Stomach (tissue), 9 donors: ENCODE data around the gene IFT52. TPM values are rescaled to one million over a fixed set of nuclear protein-coding genes. Genes with fewer than 3 reads are reported as not detected.

Source experiments
- DNase-seq, 2 donors: peaks; one replicate each; pipeline versions ENCODE4 v3.0.0 to v3.0.0-alpha.2; 2013 to 2019
- H3K27ac ChIP-seq, 5 donors: fragments of 200-600 bp in 4 of 5; sonication (generic) in 4 of 5; one replicate each; pipeline ENCODE4 v1.5.1; 2013 to 2019; ENCODE audit warnings: mild to moderate bottlenecking in 1 of 5, moderate library complexity in 1 of 5
- H3K27me3 ChIP-seq, 3 donors: fragments of 200-600 bp; sonication (generic); one replicate each; pipeline ENCODE4 v1.5.1; 2017 to 2019; ENCODE audit warnings: mixed run types in 1 of 3
- H3K36me3 ChIP-seq, 4 donors: fragments of 200-600 bp; sonication (generic); 1 replicate in 3 of 4; 2 replicates in 1 of 4; pipeline ENCODE4 v1.5.1; 2016 to 2019
- H3K4me1 ChIP-seq, 4 donors: fragments of 200-600 bp; sonication (generic); one replicate each; pipeline ENCODE4 v1.5.1; 2016 to 2019
- H3K4me3 ChIP-seq, 4 donors: fragments of 200-600 bp; sonication (generic) in 3 of 4; one replicate each; pipeline ENCODE4 v1.5.1; 2016 to 2019; ENCODE audit warnings: mild to moderate bottlenecking in 1 of 4
- H3K9me3 ChIP-seq, 4 donors: fragments of 200-600 bp; sonication (generic); one replicate each; pipeline ENCODE4 v1.5.1; 2016 to 2019
- EP300 ChIP-seq: sonication (generic); formaldehyde crosslinking; IDR thresholded peaks from one replicate; pipeline ENCODE4 v1.6.1; 2017; ENCODE audit warnings: antibody characterized with exemption
- POLR2A ChIP-seq, 4 donors: fragments of 450-650 bp; IDR thresholded peaks; one replicate each; pipeline ENCODE4 v1.6.1; 2016; ENCODE audit warnings: antibody characterized with exemption in 4 of 4, control low read depth in 2 of 4, mild to moderate bottlenecking in 1 of 4, moderate library complexity in 1 of 4
- POLR2AphosphoS5 ChIP-seq, 3 donors: sonication (generic); formaldehyde crosslinking; IDR thresholded peaks; one replicate each; pipeline ENCODE4 v1.6.1; 2016; ENCODE audit warnings: antibody characterized with exemption in 3 of 3
- WGBS, 5 donors: extraction: QIAGEN DNeasy Blood & Tissue Kit in 3 of 5; methylation state at CpG; one replicate each; pipeline versions ENCODE4 v1.1.5 to v1.1.7; 2013 to 2018; 5-methylcytosine and 5-hydroxymethylcytosine counted together
- intact Hi-C: fragments of 100-400 bp; cut with DNase I; formaldehyde crosslinking; loops from one replicate; pipeline ENCODE4 v1.15.1; 2023; ENCODE audit warnings: low total_unique reads
- polyA plus RNA-seq, 3 donors: library from polyadenylated mRNA; stranded (reverse); fragments of 200-250 nt; gene quantifications; one replicate each; pipeline ENCODE4 v1.2.3, GENCODE V29; 2013
- total RNA-seq, 5 donors: library from RNA; depleted of rRNA; stranded (reverse); fragments of >200 nt; gene quantifications; one replicate each; pipeline versions ENCODE4 v1.1.0 to v1.2.3, GENCODE V29; 2014 to 2016
- TF ChIP-seq, protein P1 (sequence below), 7 experiments: fragments of 450-650 bp in 4 of 7; fragments of 200-600 bp in 3 of 7; sonication (generic) in 3 of 7; IDR thresholded peaks; one replicate each; pipeline ENCODE4 v1.5.1; 2016 to 2019; ENCODE audit warnings: antibody characterized with exemption in 7 of 7, control low read depth in 2 of 7, mild to moderate bottlenecking in 1 of 7
- donor health status: healthy with polysubstance abuse.
- donor health status: Bipolar disorder and iron deficiency.
- donor health status: healthy.

IFT52 gene
- total and polyA plus RNA-seq, 8 donors, result 0.45 to 41.5 (median 12.9) TPM; not detected in 1

DNA sequence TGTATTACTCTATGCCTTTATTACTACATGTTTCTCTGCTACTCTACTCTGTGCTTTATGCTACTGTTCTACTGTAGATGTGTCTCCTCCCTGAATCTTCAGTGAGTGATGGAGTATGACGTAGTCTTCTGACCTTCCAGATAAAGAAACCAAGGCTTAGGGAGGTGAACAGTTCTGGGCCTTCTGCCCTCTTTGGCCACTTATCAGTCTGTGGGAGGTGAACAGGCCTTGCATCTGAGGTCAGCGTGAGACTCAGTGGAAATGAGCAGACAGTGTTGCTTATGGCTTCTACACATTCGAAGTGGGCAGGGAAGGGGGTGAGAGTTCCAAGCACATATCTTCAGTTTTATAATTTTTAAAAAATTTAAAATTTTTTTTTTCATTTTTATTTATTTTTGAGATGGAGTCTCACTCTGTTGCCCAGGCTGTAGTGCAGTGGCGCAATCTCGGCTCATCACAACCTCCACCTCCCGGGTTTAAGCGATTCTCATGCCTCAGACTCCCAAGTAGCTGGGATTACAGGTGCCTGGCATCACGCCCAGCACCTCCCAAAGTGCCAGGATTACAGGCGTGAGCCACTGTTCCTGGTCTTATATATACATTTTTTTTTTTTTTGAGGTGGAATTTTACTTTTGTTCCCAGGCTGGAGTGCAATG is 100.3 kb downstream of the IFT52 start:
- no peak for DNase-seq
- no peaks in the 10 kb centered on the region for H3K4me1 ChIP-seq
- no peaks in the 10 kb centered on the region for H3K9me3 ChIP-seq
- TF ChIP-seq EP300 (no peak), POLR2AphosphoS5 (IDR thresholded peaks at IDR 0.05) (no peak), POLR2A (IDR thresholded peaks at IDR 0.05) (no peak)
- TF ChIP-seq, protein P1, sequence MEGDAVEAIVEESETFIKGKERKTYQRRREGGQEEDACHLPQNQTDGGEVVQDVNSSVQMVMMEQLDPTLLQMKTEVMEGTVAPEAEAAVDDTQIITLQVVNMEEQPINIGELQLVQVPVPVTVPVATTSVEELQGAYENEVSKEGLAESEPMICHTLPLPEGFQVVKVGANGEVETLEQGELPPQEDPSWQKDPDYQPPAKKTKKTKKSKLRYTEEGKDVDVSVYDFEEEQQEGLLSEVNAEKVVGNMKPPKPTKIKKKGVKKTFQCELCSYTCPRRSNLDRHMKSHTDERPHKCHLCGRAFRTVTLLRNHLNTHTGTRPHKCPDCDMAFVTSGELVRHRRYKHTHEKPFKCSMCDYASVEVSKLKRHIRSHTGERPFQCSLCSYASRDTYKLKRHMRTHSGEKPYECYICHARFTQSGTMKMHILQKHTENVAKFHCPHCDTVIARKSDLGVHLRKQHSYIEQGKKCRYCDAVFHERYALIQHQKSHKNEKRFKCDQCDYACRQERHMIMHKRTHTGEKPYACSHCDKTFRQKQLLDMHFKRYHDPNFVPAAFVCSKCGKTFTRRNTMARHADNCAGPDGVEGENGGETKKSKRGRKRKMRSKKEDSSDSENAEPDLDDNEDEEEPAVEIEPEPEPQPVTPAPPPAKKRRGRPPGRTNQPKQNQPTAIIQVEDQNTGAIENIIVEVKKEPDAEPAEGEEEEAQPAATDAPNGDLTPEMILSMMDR (IDR thresholded peaks at IDR 0.05), result no peak
- no peaks in the 10 kb centered on the region for H3K36me3 ChIP-seq
- intact Hi-C loops, result no loop called here
- H3K27ac ChIP-seq, result no peak overlapping the region
- H3K27me3 ChIP-seq, result no peaks in the 10 kb centered on the region
- no peak overlapping the region for H3K4me3 ChIP-seq
- 85 to 90% (median 87%) methylated on average over 9 of the region's 9 CpGs for WGBS, 5 donors

- Histone ChIP-seq H3K36me3 (no peaks in the 10 kb centered on the region), H3K4me1 (no peaks in the 10 kb centered on the region), H3K4me3 (no peak overlapping the region), H3K27me3 (no peaks in the 10 kb centered on the region), H3K27ac (no peak overlapping the region), H3K9me3 (no peaks in the 10 kb centered on the region)
- no peak for TF ChIP-seq EP300
- TF ChIP-seq, protein P1 (IDR thresholded peaks at IDR 0.05), result peak in 2 of 7 experiments; percentile 22 to 37
- intact Hi-C loops, result no loop called here
- WGBS, 5 donors, result 73 to 91% (median 88%) methylated on average over 2 to 5 of the region's 5 CpGs
- DNase-seq, result peak; percentile 54 to 58
Measured at GRCh38 chr20:43691928-43692524, 101.3 kb downstream of the IFT52 start.

DNA sequence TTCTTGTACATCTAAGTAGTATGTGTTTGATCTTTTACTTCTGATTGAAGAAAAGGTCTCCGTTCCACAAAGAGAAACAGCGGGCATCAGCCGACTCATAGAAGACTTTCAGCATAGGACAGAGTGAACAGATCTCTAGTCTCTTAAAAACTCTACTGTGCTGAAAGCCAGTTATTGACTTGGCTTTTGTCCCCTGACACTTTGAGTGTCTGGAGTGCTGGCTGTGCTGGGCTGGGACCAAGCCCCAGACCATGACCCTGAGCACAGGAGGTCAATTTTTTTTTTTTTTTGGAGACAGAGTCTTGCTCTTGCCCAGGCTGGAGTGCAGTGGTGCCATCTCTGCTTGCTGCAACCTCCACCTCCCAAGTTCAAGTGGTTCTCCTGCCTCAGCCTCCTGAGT is 104.0 kb downstream of the IFT52 start:
- intact Hi-C loops, result no loop called here
- H3K27ac ChIP-seq, result no peak overlapping the region
- no peaks in the 10 kb centered on the region for H3K4me1 ChIP-seq
- H3K27me3 ChIP-seq, result no peaks in the 10 kb centered on the region
- 88 to 98% (median 97%) methylated on average over 3 of the region's 3 CpGs for WGBS, 5 donors
- H3K4me3 ChIP-seq, result no peak overlapping the region
- no peak for DNase-seq
- no peaks in the 10 kb centered on the region for H3K9me3 ChIP-seq
- H3K36me3 ChIP-seq, result no peaks in the 10 kb centered on the region
- TF ChIP-seq, protein P1 (IDR thresholded peaks at IDR 0.05), result no peak
- TF ChIP-seq POLR2A (IDR thresholded peaks at IDR 0.05) (no peak), POLR2AphosphoS5 (IDR thresholded peaks at IDR 0.05) (no peak), EP300 (no peak)

- no peaks in the 10 kb centered on the region for H3K9me3 ChIP-seq
- H3K27ac ChIP-seq, result no peak overlapping the region
- TF ChIP-seq POLR2A (IDR thresholded peaks at IDR 0.05) (no peak), POLR2AphosphoS5 (IDR thresholded peaks at IDR 0.05) (no peak), EP300 (no peak)
- TF ChIP-seq, protein P1 (IDR thresholded peaks at IDR 0.05), result no peak
- no peak for DNase-seq
- H3K4me1 ChIP-seq, result no peaks in the 10 kb centered on the region
- H3K36me3 ChIP-seq, result no peaks in the 10 kb centered on the region
- H3K4me3 ChIP-seq, result no peak overlapping the region
- no peaks in the 10 kb centered on the region for H3K27me3 ChIP-seq
- intact Hi-C loops, result no loop called here
- WGBS, 5 donors, result 68 to 85% (median 81%) methylated on average over 8 of the region's 8 CpGs
Measured at GRCh38 chr20:43695571-43695970, 104.8 kb downstream of the IFT52 start.

Other genes with a start within 250 kb of the IFT52 start
- 100 to 1,000 TPM in 1 of 5 donors, 10 to 100 TPM in 4; 22.8 to 109 (median 71.0) TPM for gene SRSF6, start 133.0 kb upstream of the IFT52 start, total RNA-seq
- 10 to 100 TPM; 38.7 to 72.1 (median 46.7) TPM for gene SRSF6, start 133.0 kb upstream of the IFT52 start, polyA plus RNA-seq
- 10 to 100 TPM in 3 of 5 donors, 1 to 10 TPM in 2; 8.2 to 28.7 (median 18.4) TPM for gene L3MBTL1, start 83.2 kb upstream of the IFT52 start, total RNA-seq
- gene L3MBTL1, start 83.2 kb upstream of the IFT52 start, polyA plus RNA-seq, result 1 to 10 TPM in 2 of 3 donors, under 1 TPM in 1; 0.76 to 6.5 (median 1.7) TPM
- gene SGK2, start 31.9 kb upstream of the IFT52 start, total RNA-seq, result 100 to 1,000 TPM in 1 of 5 donors, 10 to 100 TPM in 4; 21.7 to 118 (median 51.4) TPM
- gene SGK2, start 31.9 kb upstream of the IFT52 start, polyA plus RNA-seq, result 10 to 100 TPM in 2 of 3 donors, 1 to 10 TPM in 1; 2.1 to 19.2 (median 15.3) TPM
- gene MYBL2, start 76.2 kb downstream of the IFT52 start, total RNA-seq, result 10 to 100 TPM in 1 of 5 donors, 1 to 10 TPM in 4; 4.3 to 25.1 (median 5.8) TPM
- gene MYBL2, start 76.2 kb downstream of the IFT52 start, polyA plus RNA-seq, result 1 to 10 TPM; 4.1 to 9.5 (median 6.4) TPM
- not detected for gene GTSF1L, start 136.1 kb downstream of the IFT52 start, total RNA-seq
- gene GTSF1L, start 136.1 kb downstream of the IFT52 start, polyA plus RNA-seq, result not detected